A549 (cell line): ENCODE measurements around the gene NIPBL. TPM values are rescaled to one million over a fixed set of nuclear protein-coding genes. Genes with fewer than 3 reads are reported as not detected.
A peak's percentile ranks its signal among the peaks of the same experiment; 100 is the strongest.
"Not testable (repeated sequence)": the region's sequence is repeated elsewhere in the genome, so short reads cannot be mapped to it uniquely, and the experiment has no call there.

Source experiments
- ATAC-seq, 2 experiments: fragments of 200-7000 bp in 1 of 2; fragments of >200 bp in 1 of 2; cut with Nextera tagmentation in 1 of 2; cut with Tn5 transposase in 1 of 2; 3 replicates each; pipeline versions ENCODE4 v1.8.0 to v1.9.1; 2018 to 2020; ENCODE audit warnings: mild to moderate bottlenecking in 1 of 2, moderate library complexity in 1 of 2
- CTCF ChIA-PET: fragments of 300-600 bp; sonication (Branson Sonifier 250); formaldehyde crosslinking; extraction: SDS; loops from one replicate; lab custom pipeline; 2021; ENCODE audit warnings: antibody characterized with exemption, inconsistent platforms; lab: Yijun Ruan, JAX
- POLR2A ChIA-PET: fragments of 350-600 bp; formaldehyde crosslinking; extraction: SDS; loops from one replicate; lab custom pipeline; 2021; ENCODE audit warnings: antibody characterized with exemption, inconsistent platforms; lab: Yijun Ruan, JAX
- DNase-seq, 2 experiments: peaks; one replicate each; pipeline versions ENCODE4 v3.0.0 to v3.0.0-alpha.2; 2011 to 2016; ENCODE audit warnings: low read depth in 1 of 2, low spot score in 1 of 2
- FAIRE-seq: peaks from 2 replicates; lab custom pipeline; 2011; peaks lifted over from hg19 to GRCh38; lab: Jason Lieb, UNC
- H3K27ac ChIP-seq, 2 experiments: fragments of >200 bp; sonication (Bioruptor Twin); formaldehyde crosslinking; 3 replicates each; pipeline ENCODE4 v1.5.1; 2016 to 2017
- H3K4me1 ChIP-seq: fragments of >200 bp; sonication (Bioruptor Twin); formaldehyde crosslinking; 3 replicates; pipeline ENCODE4 v1.6.1; 2016
- H3K4me2 ChIP-seq: fragments of >200 bp; sonication (Bioruptor Twin); formaldehyde crosslinking; 3 replicates; pipeline ENCODE4 v1.6.1; 2016
- H3K4me3 ChIP-seq: fragments of >200 bp; sonication (Bioruptor Twin); formaldehyde crosslinking; 3 replicates; pipeline ENCODE4 v1.5.1; 2016
- H3K9me3 ChIP-seq: fragments of >200 bp; sonication (Bioruptor Twin); formaldehyde crosslinking; 3 replicates; pipeline ENCODE4 v1.6.1; 2016
- BHLHE40 ChIP-seq: IDR thresholded peaks from 2 replicates; pipeline ENCODE4 v1.6.1; 2012; ENCODE audit warnings: low read depth, low read length, inconsistent platforms
- CBX8 ChIP-seq: fragments of 200-600 bp; sonication (generic); IDR thresholded peaks from 2 replicates; pipeline ENCODE4 v1.6.1; 2016
- CEBPB ChIP-seq, 2 experiments: fragments of >200 bp in 1 of 2; sonication (Bioruptor Twin) in 1 of 2; formaldehyde crosslinking in 1 of 2; IDR thresholded peaks; 2 replicates each; pipeline ENCODE4 v1.6.1; 2012 to 2016
- CHD2 ChIP-seq: fragments of 150-350 bp; IDR thresholded peaks from 2 replicates; pipeline ENCODE4 v1.6.1; 2014; ENCODE audit warnings: low read length; ENCODE audit not compliant: partially characterized antibody
- CHD4 ChIP-seq: fragments of 200-600 bp; sonication (generic); IDR thresholded peaks from 2 replicates; pipeline ENCODE4 v1.6.1; 2016; ENCODE audit warnings: antibody characterized with exemption, mild to moderate bottlenecking, borderline replicate concordance
- FOSB ChIP-seq: fragments of 250-450 bp; sonication (Bioruptor Pico); IDR thresholded peaks from 2 replicates; pipeline ENCODE4 v1.5.0; 2020; ENCODE audit warnings: mild to moderate bottlenecking, moderate library complexity
- HEYL ChIP-seq: fragments of 250-450 bp; sonication (Bioruptor Pico); IDR thresholded peaks from 2 replicates; pipeline ENCODE4 v1.8.0; 2021; ENCODE audit warnings: mild to moderate bottlenecking, moderate library complexity
- KDM1A ChIP-seq: fragments of 200-600 bp; sonication (generic); IDR thresholded peaks from 2 replicates; pipeline ENCODE4 v1.6.1; 2016; ENCODE audit warnings: low read depth, mild to moderate bottlenecking
- KDM5A ChIP-seq: fragments of 200-600 bp; sonication (generic); IDR thresholded peaks from 2 replicates; pipeline ENCODE4 v1.6.1; 2016; ENCODE audit warnings: antibody characterized with exemption, mild to moderate bottlenecking
- MAFK ChIP-seq: fragments of 450-650 bp; IDR thresholded peaks from 2 replicates; pipeline ENCODE4 v1.6.1; 2014; ENCODE audit not compliant: partially characterized antibody
- MYC ChIP-seq: IDR thresholded peaks from 2 replicates; pipeline ENCODE4 v1.6.1; 2012; ENCODE audit warnings: mild to moderate bottlenecking, inconsistent platforms, low read length, improper control_type of control experiment, borderline replicate concordance
- PHF8 ChIP-seq: fragments of 200-600 bp; sonication (generic); IDR thresholded peaks from 2 replicates; pipeline ENCODE4 v1.6.1; 2016; ENCODE audit warnings: low read depth, mild to moderate bottlenecking, antibody characterized with exemption, moderate library complexity, borderline replicate concordance
- POLR2A ChIP-seq: IDR thresholded peaks from 2 replicates; pipeline ENCODE4 v1.6.1; 2012; ENCODE audit warnings: mild to moderate bottlenecking, low read length
- POLR2AphosphoS2 ChIP-seq: conservative IDR thresholded peaks from 2 replicates; pipeline ENCODE4 v1.6.1; 2012; ENCODE audit warnings: low read length, improper control_type of control experiment, inconsistent platforms
- RCOR1 ChIP-seq: fragments of 150-350 bp; IDR thresholded peaks from 2 replicates; pipeline ENCODE4 v1.6.1; 2014; ENCODE audit warnings: antibody characterized with exemption, low read length, low read depth
- REST ChIP-seq: fragments of 200-600 bp; sonication (generic); IDR thresholded peaks from 2 replicates; pipeline ENCODE4 v1.6.1; 2016; ENCODE audit warnings: antibody characterized with exemption, mild to moderate bottlenecking, moderate library complexity
- RNF2 ChIP-seq: fragments of 200-600 bp; sonication (generic); IDR thresholded peaks from 2 replicates; pipeline ENCODE4 v1.6.1; 2016; ENCODE audit warnings: low read depth, mild to moderate bottlenecking, antibody characterized with exemption, moderate library complexity, borderline replicate concordance
- SREBF2 ChIP-seq: fragments of 450-650 bp; IDR thresholded peaks from 2 replicates; pipeline ENCODE4 v1.6.1; 2014; ENCODE audit warnings: mild to moderate bottlenecking, moderate library complexity
- USF2 ChIP-seq: fragments of 450-650 bp; IDR thresholded peaks from 2 replicates; pipeline ENCODE4 v1.6.1; 2014; ENCODE audit warnings: antibody characterized with exemption
- ZSCAN20 ChIP-seq: fragments of 250-450 bp; sonication (Bioruptor Pico); IDR thresholded peaks from 2 replicates; pipeline ENCODE4 v1.8.0; 2022; ENCODE audit warnings: mild to moderate bottlenecking, moderate library complexity
- WGBS: methylation state at CpG from one replicate; pipeline ENCODE4 v1.1.6; 2017; ENCODE audit errors: missing lambda C conversion rate; 5-methylcytosine and 5-hydroxymethylcytosine counted together
- polyA plus RNA-seq, 4 experiments: library from polyadenylated mRNA; depleted of rRNA in 3 of 4; stranded (reverse); fragments of >200 nt; fragmentation: RNase III in 1 of 4; extraction: RNeasy Plus Mini Kit Qiagen cat#74134 plus additional on column Dnase treatment in 1 of 4; gene quantifications; 2 replicates in 3 of 4; 3 replicates in 1 of 4; pipeline ENCODE4 v1.2.3, GENCODE V29; 2011 to 2017
- TF ChIP-seq, protein P1 (sequence below): fragments of >200 bp; sonication (Bioruptor Twin); formaldehyde crosslinking; IDR thresholded peaks from 2 replicates; pipeline ENCODE4 v1.6.1; 2016

NIPBL gene
- polyA plus RNA-seq, 2 of the 4 experiments (the other 2 are of a cell fraction) = 12.4 to 33.4 TPM

DNA sequence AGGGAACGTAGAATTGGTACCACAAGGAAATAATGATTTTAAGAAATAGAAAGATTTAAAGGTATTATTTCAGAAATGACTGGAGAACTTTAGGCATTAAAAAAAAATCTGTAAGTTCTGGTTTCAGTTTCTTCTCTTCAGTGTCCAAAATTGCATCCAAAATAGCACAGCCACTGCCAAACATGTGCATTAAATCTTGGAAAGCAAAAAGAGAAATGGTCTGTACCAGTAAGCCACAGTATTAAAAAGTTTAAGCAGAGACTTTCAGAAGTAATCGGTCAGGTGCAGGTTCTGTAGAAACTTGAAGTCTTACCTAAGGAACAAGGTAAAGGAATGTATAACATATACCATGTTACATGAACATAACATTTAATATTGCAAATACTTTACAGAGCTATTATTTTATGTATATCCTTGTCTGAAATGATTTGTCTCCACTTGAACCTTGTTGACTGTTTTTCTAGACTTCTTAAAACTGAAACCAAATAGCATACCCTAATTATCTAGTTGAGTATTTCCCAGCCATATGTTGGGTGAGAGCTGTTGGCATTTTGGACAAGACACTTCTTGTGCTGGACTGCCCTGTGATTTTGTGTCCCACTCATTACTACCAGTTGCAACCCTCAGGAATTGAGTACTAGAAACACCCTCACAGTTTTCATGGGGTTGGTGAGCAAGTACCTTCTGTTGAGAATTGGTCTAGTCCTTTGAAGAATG is 32.1 kb downstream of the NIPBL start:
- POLR2A ChIA-PET = no interaction called here
- no peak overlapping the region for H3K4me2 ChIP-seq
- peak; percentile 84 for FAIRE-seq
- H3K27ac ChIP-seq = no peak overlapping the region
- H3K9me3 ChIP-seq = no peaks in the 10 kb centered on the region
- ATAC-seq = no peak
- no peak for DNase-seq
- CTCF ChIA-PET = no interaction called here
- TF ChIP-seq POLR2AphosphoS2 (no peak), CEBPB (IDR thresholded peaks at IDR 0.05) (no peak), CBX8 (no peak), RNF2 (no peak), USF2 (no peak), KDM5A (no peak), RCOR1 (no peak), SREBF2 (no peak), FOSB (CRISPR knock-in tag) (no peak), KDM1A (no peak), ZSCAN20 (CRISPR knock-in tag) (no peak), PHF8 (no peak), REST (no peak), POLR2A (no peak), BHLHE40 (no peak), MAFK (no peak), CHD2 (no peak)
- TF ChIP-seq, protein P1, sequence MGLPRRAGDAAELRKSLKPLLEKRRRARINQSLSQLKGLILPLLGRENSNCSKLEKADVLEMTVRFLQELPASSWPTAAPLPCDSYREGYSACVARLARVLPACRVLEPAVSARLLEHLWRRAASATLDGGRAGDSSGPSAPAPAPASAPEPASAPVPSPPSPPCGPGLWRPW = no peak
- TF ChIP-seq, all 56 proteins: peak for 0
- H3K4me1 ChIP-seq = peaks cover 5% of the 10 kb centered on the region; the same call in 1 of the 3 replicates
- H3K4me3 ChIP-seq = no peak overlapping the region
- WGBS = 93% methylated on average over 2 of the region's 2 CpGs

- Histone ChIP-seq H3K4me3 (no peak overlapping the region), H3K27ac (no peak overlapping the region), H3K4me1 (peaks cover 5% of the 10 kb centered on the region; the same call in 1 of the 3 replicates), H3K4me2 (no peak overlapping the region), H3K9me3 (no peaks in the 10 kb centered on the region)
- POLR2A ChIA-PET = no interaction called here
- no peak for TF ChIP-seq MAFK
- no peak for TF ChIP-seq RNF2
- TF ChIP-seq CHD4 = no peak
- TF ChIP-seq FOSB (CRISPR knock-in tag) = no peak
- no peak for TF ChIP-seq CEBPB (IDR thresholded peaks at IDR 0.05)
- TF ChIP-seq HEYL (CRISPR knock-in tag) = no peak
- no peak for TF ChIP-seq MYC
- CTCF ChIA-PET = interaction anchor here (1.2 kb wide), 1 partner anchor 10 kb away, joined by 4 read pairs; no protein-coding TSS in a partner anchor
- FAIRE-seq = no peak
- ATAC-seq = no peak
- no peak for DNase-seq
These were observed 39.1 kb downstream of the NIPBL start for GRCh38 chr5:36915653-36916052.

DNA sequence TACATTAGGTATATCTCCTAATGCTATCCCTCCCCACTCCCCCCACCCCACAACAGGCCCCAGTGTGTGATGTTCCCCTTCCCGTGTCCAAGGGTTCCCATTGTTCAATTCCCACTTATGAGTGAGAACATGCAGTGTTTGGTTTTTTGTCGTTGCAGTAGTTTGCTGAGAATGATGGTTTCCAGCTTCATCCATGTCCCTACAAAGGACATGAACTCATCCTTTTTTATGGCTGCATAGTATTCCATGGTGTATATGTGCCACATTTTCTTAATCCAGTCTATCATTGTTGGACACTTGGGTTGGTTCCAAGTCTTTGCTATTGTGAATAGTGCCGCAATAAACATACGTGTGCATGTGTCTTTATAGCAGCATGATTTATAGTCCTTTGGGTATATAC is 40.0 kb downstream of the NIPBL start:
- H3K9me3 ChIP-seq, H3K4me2 ChIP-seq, H3K4me1 ChIP-seq, POLR2A ChIA-PET, CTCF ChIA-PET, H3K27ac ChIP-seq, FAIRE-seq, H3K4me3 ChIP-seq, ATAC-seq, DNase-seq: not testable (repeated sequence)
- 79% methylated on average over 3 of the region's 4 CpGs for WGBS

DNA sequence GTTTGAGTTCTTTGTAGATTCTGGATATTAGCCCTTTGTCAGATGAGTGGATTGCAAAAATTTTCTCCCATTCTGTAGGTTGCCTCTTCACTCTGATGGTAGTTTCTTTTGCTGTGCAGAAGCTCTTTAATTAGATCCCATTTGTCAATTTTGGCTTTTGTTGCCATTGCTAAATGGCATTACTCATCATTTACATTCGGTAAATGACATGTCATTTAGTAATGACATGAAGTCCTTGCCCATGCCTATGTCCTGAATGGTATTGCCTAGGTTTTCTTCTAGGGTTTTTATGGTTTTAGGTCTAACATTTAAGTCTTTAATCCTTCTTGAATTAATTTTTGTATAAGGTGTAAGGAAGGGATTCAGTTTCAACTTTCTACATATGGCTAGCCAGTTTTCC is 40.8 kb downstream of the NIPBL start:
- H3K27ac ChIP-seq, H3K4me2 ChIP-seq, H3K4me3 ChIP-seq, ATAC-seq, H3K4me1 ChIP-seq, CTCF ChIA-PET, POLR2A ChIA-PET, DNase-seq, H3K9me3 ChIP-seq, FAIRE-seq: not testable (repeated sequence)
- WGBS = 93% methylated on average over 1 of the region's 1 CpG
